Neural cell (in vitro differentiated cells): Measurements from ENCODE around the gene CRMP1. TPM values are rescaled to one million over a fixed set of nuclear protein-coding genes. Genes with fewer than 3 reads are reported as not detected.

Experiments used
- H2AFZ ChIP-seq: fragments of 200-600, 300-800 bp; sonication (generic), shearing (Covaris generic); 2 replicates; pipeline ENCODE4 v1.6.0; 2014; ENCODE audit warnings: low read depth, mild to moderate bottlenecking, antibody characterized with exemption, low read length, moderate library complexity
- H3F3A ChIP-seq: fragments of 200-600 bp; shearing (Covaris generic); 2 replicates; pipeline ENCODE4 v1.6.1; 2016; ENCODE audit warnings: mild to moderate bottlenecking, moderate library complexity, mixed read lengths, antibody characterized with exemption, low read length; ENCODE audit not compliant: insufficient read depth, poor library complexity, severe bottlenecking
- H3K27ac ChIP-seq: fragments of 200-600, 300-800 bp; sonication (generic), shearing (Covaris generic); 2 replicates; pipeline ENCODE4 v1.5.1; 2014; ENCODE audit warnings: mild to moderate bottlenecking, low read length, moderate library complexity
- H3K27me3 ChIP-seq: fragments of 300-800, 200-600 bp; sonication (generic), shearing (Covaris generic); 2 replicates; pipeline ENCODE4 v1.6.0; 2014; ENCODE audit warnings: mild to moderate bottlenecking, low read depth, low read length, moderate library complexity; ENCODE audit not compliant: insufficient read depth
- H3K36me3 ChIP-seq: fragments of 300-800, 200-600 bp; sonication (generic), shearing (Covaris generic); 2 replicates; pipeline ENCODE4 v1.5.1; 2014; ENCODE audit warnings: mild to moderate bottlenecking, antibody characterized with exemption, low read length, moderate library complexity; ENCODE audit not compliant: insufficient read depth
- H3K4me2 ChIP-seq: fragments of 300-800, 200-600 bp; sonication (generic), shearing (Covaris generic); 2 replicates; pipeline ENCODE4 v1.6.0; 2014; ENCODE audit warnings: mild to moderate bottlenecking, low read length
- H3K4me3 ChIP-seq: fragments of 300-800, 200-600 bp; sonication (generic), shearing (Covaris generic); 2 replicates; pipeline ENCODE4 v1.5.1; 2014; ENCODE audit warnings: mild to moderate bottlenecking, low read length, moderate library complexity
- H3K79me2 ChIP-seq: fragments of 200-600 bp; shearing (Covaris generic); replicated peaks from 2 replicates; pipeline ENCODE4 v1.6.0; 2014; ENCODE audit warnings: mild to moderate bottlenecking, low read length, moderate library complexity; ENCODE audit not compliant: insufficient read depth
- H3K9ac ChIP-seq: fragments of 300-800, 200-600 bp; sonication (generic), shearing (Covaris generic); 2 replicates; pipeline ENCODE4 v1.6.1; 2016; ENCODE audit warnings: mild to moderate bottlenecking, low read length, mixed read lengths
- H3K9me2 ChIP-seq: fragments of 200-600 bp; shearing (Covaris generic); 2 replicates; pipeline ENCODE4 v1.6.1; 2016; ENCODE audit warnings: mild to moderate bottlenecking, low read length, mixed read lengths; ENCODE audit not compliant: insufficient read depth
- H3K9me3 ChIP-seq: fragments of 200-600, 300-800 bp; sonication (generic), shearing (Covaris generic); 2 replicates; pipeline ENCODE4 v1.6.1; 2016; ENCODE audit warnings: mild to moderate bottlenecking, mixed run types, low read length, moderate library complexity, mixed read lengths
- H4K20me1 ChIP-seq: fragments of 200-600 bp; shearing (Covaris generic); 2 replicates; pipeline ENCODE4 v1.6.1; 2016; ENCODE audit warnings: mild to moderate bottlenecking, mixed run types; ENCODE audit not compliant: insufficient read depth
- CTCF ChIP-seq: fragments of 450-650 bp; IDR thresholded peaks from 2 replicates; pipeline ENCODE4 v1.5.1; 2014; ENCODE audit warnings: antibody characterized with exemption, mild to moderate bottlenecking, moderate library complexity; ENCODE audit not compliant: poor library complexity, severe bottlenecking
- EP300 ChIP-seq: fragments of 450-650 bp; conservative IDR thresholded peaks from 2 replicates; pipeline ENCODE4 v1.6.1; 2014; ENCODE audit warnings: antibody characterized with exemption, mild to moderate bottlenecking, moderate library complexity; ENCODE audit not compliant: poor library complexity, severe bottlenecking
- EZH2 ChIP-seq: fragments of 200-600, 300-800 bp; shearing (Covaris generic), sonication (generic); IDR thresholded peaks from 2 replicates; pipeline ENCODE4 v1.6.1; 2014; ENCODE audit warnings: antibody characterized with exemption, low read length, borderline replicate concordance, mild to moderate bottlenecking; ENCODE audit not compliant: insufficient read depth, poor library complexity, severe bottlenecking
- MXI1 ChIP-seq: fragments of 450-650 bp; conservative IDR thresholded peaks from 2 replicates; pipeline ENCODE4 v1.6.1; 2014; ENCODE audit warnings: antibody characterized with exemption, mild to moderate bottlenecking; ENCODE audit not compliant: poor library complexity, severe bottlenecking
- POLR2AphosphoS5 ChIP-seq: IDR thresholded peaks from 2 replicates; pipeline ENCODE4 v1.6.1; 2012
- RAD21 ChIP-seq: fragments of 450-650 bp; conservative IDR thresholded peaks from 2 replicates; pipeline ENCODE4 v1.6.1; 2014; ENCODE audit warnings: antibody characterized with exemption, mild to moderate bottlenecking, moderate library complexity
- REST ChIP-seq: IDR thresholded peaks from 2 replicates; pipeline ENCODE4 v1.6.1; 2012; ENCODE audit warnings: borderline replicate concordance
- SMC3 ChIP-seq: fragments of 450-650 bp; conservative IDR thresholded peaks from 2 replicates; pipeline ENCODE4 v1.6.1; 2014; ENCODE audit warnings: antibody characterized with exemption, mild to moderate bottlenecking, moderate library complexity; ENCODE audit not compliant: poor library complexity
- TAF1 ChIP-seq: IDR thresholded peaks from 2 replicates; pipeline ENCODE4 v1.6.1; 2012; ENCODE audit warnings: low read depth
- polyA plus RNA-seq: library from polyadenylated mRNA; depleted of rRNA; stranded (reverse); fragments of >200 nt; gene quantifications from 2 replicates; pipeline ENCODE4 v1.2.3, GENCODE V29; 2014

Gene CRMP1
- polyA plus RNA-seq, 1 donor from 2014 or later, result 642 TPM

GRCh38 chr4:5887011-5887360 is 5.9 kb downstream of the CRMP1 start:
- no peaks in the 10 kb centered on the region for H3K9me2 ChIP-seq
- H3K9me3 ChIP-seq, result no peaks in the 10 kb centered on the region

GRCh38 chr4:5885733-5886132 is 7.2 kb downstream of the CRMP1 start:
- no peaks in the 10 kb centered on the region for H3K36me3 ChIP-seq
- H3K9me2 ChIP-seq, result no peaks in the 10 kb centered on the region
- no peaks in the 10 kb centered on the region for H3F3A ChIP-seq
- no peaks in the 10 kb centered on the region for H3K9me3 ChIP-seq
- H2AFZ ChIP-seq, result no peak overlapping the region
- peak overlapping the region; percentile 99 for H3K9ac ChIP-seq
- peaks cover 95% of the 10 kb centered on the region for H3K79me2 ChIP-seq
- peak overlapping the region; percentile 98 for H3K27ac ChIP-seq
- H3K27me3 ChIP-seq, result no peaks in the 10 kb centered on the region
- no peak for TF ChIP-seq MXI1
- TF ChIP-seq RAD21, result no peak
- no peak for TF ChIP-seq CTCF
- TF ChIP-seq REST, result no peak
- no peak for TF ChIP-seq SMC3
- TF ChIP-seq EP300, result no peak
- no peak for TF ChIP-seq EZH2
- no peak for TF ChIP-seq POLR2AphosphoS5
- TF ChIP-seq TAF1, result no peak
- H3K4me3 ChIP-seq, result peak overlapping the region; percentile 87
- peak overlapping the region; percentile 99 for H3K4me2 ChIP-seq
- H4K20me1 ChIP-seq, result peaks cover 32% of the 10 kb centered on the region

More at GRCh38 chr4:5887011-5887360, 5.9 kb downstream of the CRMP1 start:
- Histone ChIP-seq H3K27me3 (no peaks in the 10 kb centered on the region), H3K79me2 (peaks cover 95% of the 10 kb centered on the region), H3K4me2 (peak overlapping the region; percentile 99), H4K20me1 (peaks cover 20% of the 10 kb centered on the region), H3K9ac (peak overlapping the region; percentile 99), H3K4me3 (peak overlapping the region; percentile 87), H3K27ac (peak overlapping the region; percentile 98), H3K36me3 (no peaks in the 10 kb centered on the region), H2AFZ (peak overlapping the region; percentile 4), H3F3A (no peaks in the 10 kb centered on the region)
- TF ChIP-seq CTCF (no peak), MXI1 (no peak), POLR2AphosphoS5 (no peak)
